ENCODE results near the gene ARL11.
"Not testable (repeated sequence)": the region's sequence is repeated elsewhere in the genome, so short reads cannot be mapped to it uniquely, and the experiment has no call there.

ARL11 gene

DNA sequence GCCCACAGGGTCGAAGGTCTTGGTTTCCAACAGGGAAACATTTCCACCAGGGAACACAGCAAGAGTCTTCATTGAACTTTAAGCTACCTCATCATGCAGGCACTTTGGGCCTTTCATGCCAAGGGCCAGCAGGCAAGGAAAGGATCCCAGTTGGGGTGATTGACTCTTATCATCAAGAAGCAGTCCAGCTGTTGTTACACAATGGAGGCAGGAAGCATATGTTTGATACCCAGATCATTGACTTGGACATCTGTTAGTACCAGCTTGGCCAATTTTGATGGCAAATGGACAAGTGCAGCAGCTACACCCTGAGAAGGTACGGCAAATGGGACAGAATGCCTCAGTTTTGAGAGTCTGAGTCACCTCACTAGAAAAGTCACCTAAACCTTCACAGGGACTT lies 32.1 kb upstream of the ARL11 start:
- Histone ChIP-seq H3K27ac (ENCODE audit: low read depth, low read length, severe bottlenecking) (no peak overlapping the region), H3K4me1 (ENCODE audit: control insufficient read depth, insufficient read depth, low read length, poor library complexity, severe bottlenecking) (no peaks in the 10 kb centered on the region), H3K4me3 (ENCODE audit: extremely low read depth, insufficient read depth, low read length, poor library complexity, severe bottlenecking) (no peak overlapping the region), H3K9me3 (ENCODE audit: control insufficient read depth, low read length) (no peaks in the 10 kb centered on the region), H3K36me3 (ENCODE audit: control insufficient read depth, insufficient read depth, low read length) (no peaks in the 10 kb centered on the region)
- 53 to 75% methylated on average over 2 of the region's 2 CpGs for WGBS, 2 experiments (ENCODE audit: insufficient coverage in 2 of 2)

DNA sequence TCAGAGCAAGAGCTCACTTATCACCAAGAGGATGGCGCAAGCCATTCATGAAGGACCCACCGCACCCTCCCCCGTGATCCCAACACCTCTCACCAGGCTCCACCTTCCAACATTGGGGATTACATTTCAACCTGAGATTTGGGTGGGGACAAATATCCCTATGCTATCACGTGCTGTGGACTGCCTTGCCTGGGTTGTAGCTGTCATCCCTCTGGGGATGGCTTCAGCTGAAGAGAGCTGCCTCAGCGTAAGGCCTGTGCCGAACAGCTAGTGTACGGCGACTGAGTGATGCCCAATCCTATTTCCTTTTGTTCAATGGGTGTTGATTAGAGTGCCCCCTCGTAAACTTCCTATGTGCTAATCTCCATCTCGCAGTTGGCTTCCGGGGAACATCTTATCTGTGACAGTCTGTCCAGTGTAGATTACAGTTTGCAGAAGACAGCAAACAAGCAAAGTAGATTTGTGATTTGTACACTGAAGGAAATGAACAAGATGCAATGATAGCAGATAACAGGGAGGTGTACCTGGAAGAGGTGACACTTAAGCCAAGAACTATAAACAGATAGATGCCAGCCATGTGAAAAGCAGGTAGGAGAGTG lies 31.2 kb upstream of the ARL11 start:
- 92 to 93% methylated on average over 6 to 10 of the region's 11 CpGs for whole genome bisulfite sequencing, 2 experiments (ENCODE audit: insufficient coverage in 2 of 2)
- no peaks in the 10 kb centered on the region for H3K36me3 ChIP-seq (ENCODE audit: control insufficient read depth, insufficient read depth, low read length)
- H3K9me3 ChIP-seq (ENCODE audit: control insufficient read depth, low read length): no peaks in the 10 kb centered on the region
- H3K27ac ChIP-seq (ENCODE audit: low read depth, low read length, severe bottlenecking): no peak overlapping the region
- no peak overlapping the region for H3K4me3 ChIP-seq (ENCODE audit: extremely low read depth, insufficient read depth, low read length, poor library complexity, severe bottlenecking)
- H3K4me1 ChIP-seq (ENCODE audit: control insufficient read depth, insufficient read depth, low read length, poor library complexity, severe bottlenecking): no peaks in the 10 kb centered on the region

DNA sequence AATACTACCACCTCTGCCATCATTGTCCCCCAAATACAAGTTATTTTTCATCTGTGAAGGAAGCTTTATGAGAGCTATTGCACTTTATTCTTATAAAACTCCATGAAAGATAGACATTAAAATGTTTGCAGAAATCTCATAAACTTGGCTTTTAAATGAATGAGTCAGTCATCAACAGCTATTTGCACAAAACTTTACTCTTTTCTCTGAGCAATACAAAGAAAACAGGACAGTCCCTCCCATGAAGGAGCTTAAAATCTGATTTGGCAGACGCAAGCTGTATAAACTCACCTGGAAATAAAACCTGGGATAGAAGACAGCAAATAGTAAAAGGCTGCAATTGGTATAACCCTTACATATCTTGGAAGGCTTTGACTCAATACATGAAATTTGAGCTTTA lies 26.3 kb upstream of the ARL11 start:
- Histone ChIP-seq H3K36me3 (ENCODE audit: control insufficient read depth, insufficient read depth, low read length) (no peaks in the 10 kb centered on the region), H3K4me3 (ENCODE audit: extremely low read depth, insufficient read depth, low read length, poor library complexity, severe bottlenecking) (no peak overlapping the region), H3K9me3 (ENCODE audit: control insufficient read depth, low read length) (no peaks in the 10 kb centered on the region), H3K27ac (ENCODE audit: low read depth, low read length, severe bottlenecking) (no peak overlapping the region), H3K4me1 (ENCODE audit: control insufficient read depth, insufficient read depth, low read length, poor library complexity, severe bottlenecking) (no peaks in the 10 kb centered on the region)
- 57% methylated on average over 1 of the region's 1 CpG; no CpG with 5 or more reads in 1 of the 2 experiments for WGBS, 2 experiments (ENCODE audit: insufficient coverage in 2 of 2)

DNA sequence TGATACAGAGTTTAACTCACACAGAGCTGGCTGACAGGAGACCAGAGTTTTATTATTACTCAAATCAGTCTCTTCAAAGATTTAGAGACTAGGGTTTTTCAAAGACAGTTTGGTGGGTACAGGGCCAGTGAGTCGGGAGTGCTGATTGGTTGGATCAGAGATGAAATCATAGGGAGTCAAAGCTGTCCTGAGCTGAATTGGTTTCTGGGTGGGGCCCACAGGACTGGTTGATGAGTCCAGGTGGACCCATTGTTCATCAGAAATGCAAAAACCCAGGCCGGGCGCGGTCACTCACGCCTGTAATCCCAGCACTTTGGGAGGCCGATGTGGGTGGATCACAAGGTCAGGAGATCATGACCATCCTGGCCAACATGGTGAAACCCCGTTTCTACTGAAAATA lies 25.7 kb upstream of the ARL11 start:
- not testable (repeated sequence) for H3K27ac ChIP-seq (ENCODE audit: low read depth, low read length, severe bottlenecking); H3K36me3 ChIP-seq (ENCODE audit: control insufficient read depth, insufficient read depth, low read length); H3K4me3 ChIP-seq (ENCODE audit: extremely low read depth, insufficient read depth, low read length, poor library complexity, severe bottlenecking); H3K9me3 ChIP-seq (ENCODE audit: control insufficient read depth, low read length); H3K4me1 ChIP-seq (ENCODE audit: control insufficient read depth, insufficient read depth, low read length, poor library complexity, severe bottlenecking)
- WGBS, 2 experiments (ENCODE audit: insufficient coverage in 2 of 2): 94% methylated on average over 7 of the region's 7 CpGs

DNA sequence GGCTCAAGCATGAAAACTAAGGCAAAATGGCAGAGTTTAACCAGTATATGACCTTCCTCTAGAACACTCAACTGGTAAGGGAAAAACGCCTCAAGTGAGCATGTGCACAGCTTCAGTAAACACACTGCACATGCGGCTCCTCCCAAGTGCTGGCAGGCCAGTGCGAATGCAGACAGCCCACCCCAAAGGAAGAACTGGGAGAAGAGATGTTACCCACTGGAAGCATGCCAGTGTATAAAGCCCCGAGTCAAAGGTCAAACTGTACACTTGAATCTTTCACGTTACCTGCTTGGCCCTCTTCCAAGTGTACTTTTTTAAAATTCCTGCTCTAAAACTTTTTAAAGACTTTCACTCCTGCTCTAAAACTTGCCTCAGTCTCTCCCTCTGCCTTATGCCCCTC lies 23.7 kb upstream of the ARL11 start:
- Histone ChIP-seq H3K27ac (ENCODE audit: low read depth, low read length, severe bottlenecking) (no peak overlapping the region), H3K9me3 (ENCODE audit: control insufficient read depth, low read length) (no peaks in the 10 kb centered on the region), H3K4me1 (ENCODE audit: control insufficient read depth, insufficient read depth, low read length, poor library complexity, severe bottlenecking) (no peaks in the 10 kb centered on the region), H3K36me3 (ENCODE audit: control insufficient read depth, insufficient read depth, low read length) (no peaks in the 10 kb centered on the region), H3K4me3 (ENCODE audit: extremely low read depth, insufficient read depth, low read length, poor library complexity, severe bottlenecking) (no peak overlapping the region)
- WGBS, 2 experiments (ENCODE audit: insufficient coverage in 2 of 2): 88 to 97% methylated on average over 4 to 5 of the region's 5 CpGs

DNA sequence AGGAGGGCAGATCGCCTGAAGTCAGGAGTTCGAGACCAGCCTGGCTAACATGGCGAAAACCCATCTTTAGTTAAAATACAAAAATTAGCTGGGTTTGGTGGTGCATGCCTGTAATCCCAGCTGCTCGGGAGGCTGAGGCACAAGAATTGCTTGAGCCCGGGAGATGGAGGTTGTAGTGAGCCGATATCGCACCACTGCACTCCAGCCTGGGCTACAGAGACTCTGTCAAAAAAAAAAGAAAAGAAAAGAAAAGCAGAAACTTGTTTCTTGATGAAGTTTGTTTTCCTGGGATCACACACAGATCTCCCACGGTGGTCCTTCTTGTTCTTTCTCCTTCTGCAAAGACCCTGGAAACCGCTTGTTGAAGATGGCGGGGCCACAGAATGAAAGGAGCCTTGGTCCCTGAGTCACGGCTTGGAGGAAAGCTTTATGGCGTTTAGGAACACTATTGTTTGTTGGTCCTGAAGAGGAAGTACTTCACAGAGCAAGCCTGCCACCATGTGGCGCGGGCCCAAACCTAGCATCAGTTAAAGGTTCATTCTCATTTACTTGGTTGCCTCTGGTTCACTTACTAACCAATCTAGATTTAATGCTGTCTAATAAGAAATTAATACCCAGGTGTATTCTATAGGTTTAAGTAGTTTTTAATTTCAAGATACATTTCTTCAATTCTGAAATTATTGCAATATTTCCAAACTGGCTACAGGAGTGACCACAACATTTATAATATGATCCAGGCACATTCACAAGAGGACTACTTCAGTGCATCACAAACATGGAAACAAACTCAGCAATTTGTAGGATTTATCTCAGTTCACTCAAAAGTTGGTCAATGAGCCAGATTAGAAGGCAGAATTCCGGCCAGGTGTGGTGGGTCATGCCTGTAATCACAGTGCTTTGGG lies 21.3 kb upstream of the ARL11 start:
- H3K36me3 ChIP-seq (ENCODE audit: control insufficient read depth, insufficient read depth, low read length): no peaks in the 10 kb centered on the region
- H3K4me3 ChIP-seq (ENCODE audit: extremely low read depth, insufficient read depth, low read length, poor library complexity, severe bottlenecking): no peak overlapping the region
- H3K4me1 ChIP-seq (ENCODE audit: control insufficient read depth, insufficient read depth, low read length, poor library complexity, severe bottlenecking): no peaks in the 10 kb centered on the region
- no peak overlapping the region for H3K27ac ChIP-seq (ENCODE audit: low read depth, low read length, severe bottlenecking)
- 60 to 79% methylated on average over 9 to 12 of the region's 15 CpGs for WGBS, 2 experiments (ENCODE audit: insufficient coverage in 2 of 2)
- no peaks in the 10 kb centered on the region for H3K9me3 ChIP-seq (ENCODE audit: control insufficient read depth, low read length)

DNA sequence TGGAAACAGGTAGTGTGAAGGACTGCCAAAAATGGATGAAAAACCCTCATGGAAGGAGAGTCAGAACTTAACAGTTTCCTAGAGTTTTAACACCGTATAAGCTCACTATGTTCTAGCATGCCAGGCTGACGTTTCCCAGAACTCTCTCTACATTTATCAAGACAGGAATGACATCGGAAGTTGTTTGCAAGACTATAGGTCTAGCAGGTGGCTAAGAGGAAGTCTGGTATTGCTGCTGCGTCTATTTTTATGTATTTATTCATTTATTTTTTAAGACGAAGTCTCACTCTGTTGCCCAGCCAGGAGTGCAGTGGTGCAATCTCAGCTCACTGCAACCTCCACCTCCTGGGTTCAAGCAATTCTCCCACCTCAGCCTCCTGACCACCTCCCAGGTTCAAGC lies 20.5 kb upstream of the ARL11 start:
- H3K27ac ChIP-seq (ENCODE audit: low read depth, low read length, severe bottlenecking): no peak overlapping the region
- no peak overlapping the region for H3K4me3 ChIP-seq (ENCODE audit: extremely low read depth, insufficient read depth, low read length, poor library complexity, severe bottlenecking)
- no peaks in the 10 kb centered on the region for H3K9me3 ChIP-seq (ENCODE audit: control insufficient read depth, low read length)
- no peaks in the 10 kb centered on the region for H3K4me1 ChIP-seq (ENCODE audit: control insufficient read depth, insufficient read depth, low read length, poor library complexity, severe bottlenecking)
- no peaks in the 10 kb centered on the region for H3K36me3 ChIP-seq (ENCODE audit: control insufficient read depth, insufficient read depth, low read length)
- 83 to 100% methylated on average over 1 of the region's 5 CpGs for WGBS, 2 experiments (ENCODE audit: insufficient coverage in 2 of 2)

DNA sequence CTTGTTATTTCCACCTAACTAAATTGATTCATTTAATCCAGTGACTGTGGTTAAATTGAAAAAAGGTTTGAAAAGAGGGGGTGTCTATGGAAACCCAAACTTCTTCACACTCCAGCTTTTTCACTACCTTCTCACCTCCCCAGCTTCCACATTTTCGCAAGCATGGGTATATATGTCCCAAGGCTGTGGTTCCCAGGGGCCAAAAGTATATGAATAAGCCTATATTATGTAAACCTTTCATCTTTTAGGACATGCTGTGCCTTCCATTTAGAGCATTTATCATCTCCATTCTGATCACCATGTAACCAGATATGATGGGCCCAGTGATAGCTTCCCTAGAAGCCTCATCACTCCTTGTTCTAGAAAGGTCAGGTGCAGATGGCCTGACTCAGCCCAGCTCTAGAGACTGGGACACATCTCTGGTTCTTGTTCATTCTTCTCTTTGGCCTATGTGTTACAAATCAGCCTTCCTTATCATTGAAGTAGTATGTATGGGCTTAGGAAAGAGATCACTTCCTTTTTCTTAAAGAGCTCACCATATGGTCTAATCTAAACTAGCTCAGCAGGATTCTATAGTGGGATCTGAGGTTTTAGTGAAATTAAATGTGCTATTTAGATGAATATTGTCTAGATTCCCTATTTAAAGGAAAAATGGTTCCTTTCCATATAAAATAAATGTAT lies 19.5 kb upstream of the ARL11 start:
- Histone ChIP-seq H3K4me1 (ENCODE audit: control insufficient read depth, insufficient read depth, low read length, poor library complexity, severe bottlenecking) (no peaks in the 10 kb centered on the region), H3K4me3 (ENCODE audit: extremely low read depth, insufficient read depth, low read length, poor library complexity, severe bottlenecking) (no peak overlapping the region), H3K36me3 (ENCODE audit: control insufficient read depth, insufficient read depth, low read length) (no peaks in the 10 kb centered on the region), H3K9me3 (ENCODE audit: control insufficient read depth, low read length) (no peaks in the 10 kb centered on the region), H3K27ac (ENCODE audit: low read depth, low read length, severe bottlenecking) (no peak overlapping the region)
- WGBS, 2 experiments (ENCODE audit: insufficient coverage in 2 of 2): no CpG with 5 or more reads among the region's 1 CpG

DNA sequence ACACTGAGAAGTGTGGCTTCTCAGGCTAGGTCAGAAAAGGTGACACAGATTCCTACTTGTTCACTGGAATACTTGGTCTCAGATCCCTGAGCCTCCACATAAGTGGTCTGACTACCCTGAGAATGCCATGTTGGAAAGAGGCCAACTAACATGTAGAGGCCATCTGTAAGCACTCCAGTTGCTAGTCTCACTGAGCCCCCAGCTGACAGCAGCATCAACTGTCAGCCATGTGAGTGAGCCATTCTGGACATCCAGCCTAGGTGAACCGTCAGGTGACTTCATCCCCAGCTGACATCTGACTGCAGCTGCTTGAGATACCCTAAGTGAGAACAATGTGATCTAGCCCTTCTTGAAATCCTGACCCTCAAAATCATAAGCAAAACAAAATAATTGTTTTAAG lies 18.1 kb upstream of the ARL11 start:
- no peaks in the 10 kb centered on the region for H3K36me3 ChIP-seq (ENCODE audit: control insufficient read depth, insufficient read depth, low read length)
- no peaks in the 10 kb centered on the region for H3K9me3 ChIP-seq (ENCODE audit: control insufficient read depth, low read length)
- no peak overlapping the region for H3K4me3 ChIP-seq (ENCODE audit: extremely low read depth, insufficient read depth, low read length, poor library complexity, severe bottlenecking)
- no peak overlapping the region for H3K27ac ChIP-seq (ENCODE audit: low read depth, low read length, severe bottlenecking)
- WGBS, 2 experiments (ENCODE audit: insufficient coverage in 2 of 2): 75 to 83% methylated on average over 1 of the region's 1 CpG
- no peaks in the 10 kb centered on the region for H3K4me1 ChIP-seq (ENCODE audit: control insufficient read depth, insufficient read depth, low read length, poor library complexity, severe bottlenecking)

DNA sequence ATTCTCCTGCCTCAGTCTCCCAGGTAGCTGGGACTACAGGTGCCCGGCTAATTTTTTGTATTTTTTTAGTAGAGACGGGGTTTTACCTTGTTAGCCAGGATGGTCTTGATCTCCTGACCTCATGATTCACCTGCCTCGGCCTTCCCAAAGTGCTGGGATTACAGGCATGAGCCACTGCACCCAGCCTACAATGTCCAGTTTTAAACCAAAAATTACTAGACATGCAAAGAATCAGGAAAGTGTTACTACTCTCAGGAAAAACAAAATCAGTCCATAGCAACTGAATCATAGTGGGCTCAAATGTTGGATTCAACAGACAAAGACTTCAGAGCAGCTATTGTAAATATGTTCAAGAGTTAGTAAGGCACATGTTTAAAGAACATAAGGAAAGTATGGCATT lies 16.3 kb upstream of the ARL11 start:
- not testable (repeated sequence) for H3K4me1 ChIP-seq (ENCODE audit: control insufficient read depth, insufficient read depth, low read length, poor library complexity, severe bottlenecking)
- WGBS, 2 experiments (ENCODE audit: insufficient coverage in 2 of 2): 77 to 96% methylated on average over 2 to 3 of the region's 3 CpGs

More for the DNA sequence above, 16.3 kb upstream of the ARL11 start:
- not testable (repeated sequence) for H3K9me3 ChIP-seq (ENCODE audit: control insufficient read depth, low read length); H3K27ac ChIP-seq (ENCODE audit: low read depth, low read length, severe bottlenecking); H3K36me3 ChIP-seq (ENCODE audit: control insufficient read depth, insufficient read depth, low read length); H3K4me3 ChIP-seq (ENCODE audit: extremely low read depth, insufficient read depth, low read length, poor library complexity, severe bottlenecking)

Data from mesodermal cell (in vitro differentiated cells).